Glomerular visceral epithelial cell (primary cell): ENCODE data around the gene KIF16B.

Experiments
- DNase-seq: peaks from one replicate; pipeline ENCODE4 v3.0.0-alpha.2; 2016; ENCODE audit errors: extremely low spot score

Gene KIF16B

DNA sequence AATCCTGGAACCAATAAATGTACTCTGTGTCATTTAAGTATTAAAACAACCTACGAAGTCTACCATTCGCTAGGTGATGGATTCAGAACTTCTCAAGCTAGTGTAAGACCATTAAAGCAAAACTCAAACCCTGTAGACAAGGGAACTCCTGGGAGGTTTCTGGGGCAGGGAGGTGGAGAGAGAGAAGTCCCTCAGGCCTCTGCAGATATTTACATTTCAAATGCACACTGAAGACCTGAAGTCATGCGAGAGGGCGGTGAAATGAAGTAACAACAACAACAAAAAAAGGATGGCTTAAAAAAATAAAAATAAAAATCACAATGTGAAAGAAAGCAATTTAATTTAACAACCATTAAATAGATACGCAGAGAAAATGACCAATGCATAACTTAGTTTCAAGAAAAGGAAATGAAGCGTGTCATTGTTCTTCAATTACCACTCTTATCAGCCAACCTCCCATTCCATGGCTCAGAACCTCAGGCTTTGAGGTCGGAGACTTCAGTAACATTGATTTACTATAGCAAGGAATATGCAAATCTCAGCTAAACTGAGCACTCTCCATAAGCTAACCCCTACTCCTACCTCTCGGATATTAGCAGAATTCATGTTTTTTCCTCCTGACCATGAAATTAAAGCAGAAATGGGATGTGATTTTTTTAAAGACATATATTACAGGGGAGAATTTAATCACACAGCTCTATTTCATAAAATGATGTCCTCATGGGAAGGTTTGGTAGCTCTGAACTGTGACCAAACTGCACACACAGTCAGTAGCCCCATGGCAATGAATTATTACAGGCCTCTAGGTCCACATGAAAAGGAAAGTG, 140.6 kb downstream of the KIF16B start:
- no peak for DNase-seq

DNA sequence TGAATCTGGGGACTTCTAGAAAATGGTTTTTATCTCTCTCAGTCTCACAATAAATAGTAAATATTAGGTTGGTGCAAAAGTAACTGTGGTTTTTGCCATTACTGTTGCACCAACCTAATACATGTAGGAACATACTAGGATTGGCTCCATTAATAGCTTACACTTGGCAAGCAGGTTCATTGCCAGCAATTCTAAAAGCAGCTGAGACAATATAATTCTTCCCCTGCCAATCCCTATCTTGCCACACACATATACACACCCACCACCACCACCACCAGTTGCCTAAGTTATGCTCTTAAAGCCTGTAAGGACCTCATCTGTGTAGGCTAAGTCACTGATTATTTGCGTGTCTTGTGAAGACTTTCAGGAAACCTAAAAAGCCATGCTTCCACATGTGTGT, 145.1 kb downstream of the KIF16B start:
- no peak for DNase-seq

DNA sequence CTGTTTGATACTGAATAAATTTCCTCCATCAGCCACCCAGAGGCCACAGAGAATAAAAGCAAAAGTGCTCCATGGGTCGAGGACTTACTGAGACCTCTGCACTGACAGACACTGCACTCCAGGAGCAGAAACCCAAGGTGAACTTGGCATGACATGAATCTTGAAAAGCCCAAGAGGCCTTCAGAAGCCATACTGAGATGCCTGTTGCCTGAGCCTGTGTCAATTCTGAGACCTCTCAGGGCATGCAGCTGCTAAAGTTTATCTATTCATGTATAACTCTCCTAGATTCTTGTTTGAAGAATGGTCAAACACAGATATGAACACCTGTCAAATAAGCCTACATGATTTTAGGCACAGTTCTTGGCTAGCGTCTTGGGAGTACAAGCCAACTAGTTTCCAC, 145.7 kb downstream of the KIF16B start:
- DNase-seq: no peak

DNA sequence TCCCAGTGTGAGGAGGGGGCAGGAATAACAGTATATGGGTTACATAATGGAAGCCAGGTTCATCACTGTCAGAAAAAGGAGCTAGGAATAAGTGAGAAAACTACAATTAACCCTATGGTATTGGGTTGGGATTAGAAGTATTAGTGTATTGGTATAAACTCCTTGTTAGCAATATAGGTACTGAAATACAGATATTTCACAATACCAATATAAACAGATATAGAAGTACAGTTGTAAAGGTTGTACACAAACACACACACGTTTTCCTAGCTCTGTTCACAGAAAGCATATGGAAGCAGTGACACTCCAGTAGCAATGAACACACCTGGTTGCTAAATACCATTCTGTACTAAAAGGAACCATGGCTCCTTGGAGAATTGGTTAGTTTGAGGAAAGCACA, 148.5 kb downstream of the KIF16B start:
- DNase-seq: no peak

DNA sequence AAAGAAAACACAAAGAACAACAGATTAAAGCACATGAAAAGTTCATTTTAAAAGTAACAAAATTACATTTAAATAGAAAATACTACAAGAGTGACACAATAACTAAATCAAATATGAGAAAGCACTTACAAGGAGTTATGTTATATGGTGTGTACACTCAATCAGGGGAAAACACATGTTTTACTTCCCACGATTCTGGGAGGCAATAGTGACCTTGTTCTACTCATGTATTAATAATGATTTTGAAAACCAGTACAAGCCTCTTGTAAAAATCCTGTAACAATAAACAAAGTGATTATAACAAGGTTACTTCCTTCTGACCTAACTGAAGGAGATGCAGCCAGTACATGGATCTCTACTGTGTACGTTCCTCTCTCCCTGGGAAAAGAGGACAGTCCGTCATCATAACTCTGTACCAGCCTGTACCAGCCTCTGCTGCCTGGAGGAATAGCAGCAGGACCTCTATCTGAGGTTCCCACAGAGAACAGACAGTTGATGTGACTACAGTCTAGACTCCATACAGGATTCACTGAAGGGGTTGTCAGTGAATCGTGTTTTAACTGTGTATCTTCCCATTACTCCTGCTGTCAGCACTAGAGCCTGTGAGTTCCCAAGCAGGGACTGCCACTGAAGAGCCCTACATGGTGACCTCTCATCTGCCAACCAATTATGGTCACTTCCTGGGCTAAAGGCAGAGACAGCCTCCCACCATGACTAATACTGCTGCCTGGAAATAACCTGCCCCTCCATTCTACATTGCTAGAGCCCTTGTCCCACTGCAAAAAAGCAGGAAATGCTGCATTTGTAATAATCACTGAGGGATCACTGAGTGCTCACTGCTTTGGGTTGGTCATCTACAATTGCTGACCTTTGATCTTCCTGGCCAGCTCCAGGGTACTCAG, 149.7 kb downstream of the KIF16B start:
- peak; percentile 24 for DNase-seq

DNA sequence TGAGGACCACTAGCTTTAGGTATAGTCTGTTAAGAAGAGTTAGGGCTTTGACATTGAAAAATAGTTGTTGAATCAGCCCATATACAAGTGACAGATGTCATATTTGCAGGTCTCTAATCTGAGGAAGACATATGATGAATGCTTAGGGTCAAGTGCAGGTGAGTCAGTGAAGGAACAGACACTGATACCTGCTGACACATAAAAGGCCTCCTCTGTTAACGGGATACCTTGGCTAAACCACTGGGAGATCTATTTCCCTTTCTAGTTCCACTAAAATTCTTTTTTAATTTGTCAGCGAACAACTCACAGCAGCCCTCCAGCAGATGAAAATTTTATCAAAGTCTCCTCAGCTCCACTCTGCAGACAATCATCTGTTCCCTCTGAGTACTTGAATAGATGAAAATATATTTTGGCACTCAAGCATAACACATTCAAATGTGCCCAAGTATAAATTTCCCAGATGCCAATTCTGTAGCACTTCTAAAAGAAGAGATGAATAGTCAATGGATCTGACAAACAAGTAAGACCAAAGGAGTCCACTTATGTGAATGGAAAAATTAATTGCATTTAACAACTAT, 154.0 kb downstream of the KIF16B start:
- no peak for DNase-seq

DNA sequence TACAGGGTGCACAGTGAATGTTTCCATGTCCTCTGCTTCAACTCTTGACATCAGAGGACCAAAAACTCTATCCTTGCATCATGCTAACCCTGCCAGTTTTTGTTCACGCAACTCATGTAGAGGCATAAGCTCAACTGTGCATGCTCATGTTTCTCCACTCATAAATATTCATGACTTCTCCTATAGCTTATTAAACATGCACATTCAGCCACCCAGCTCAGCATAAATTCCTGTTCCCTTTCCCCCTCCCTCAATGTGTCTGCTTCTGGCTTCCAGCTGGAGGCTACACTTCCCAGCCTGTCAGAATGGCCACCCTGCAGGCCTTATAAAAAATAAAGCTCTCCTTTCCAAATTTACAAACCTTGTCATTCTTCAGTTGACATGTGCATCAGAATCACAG, 154.6 kb downstream of the KIF16B start:
- no peak for DNase-seq

DNA sequence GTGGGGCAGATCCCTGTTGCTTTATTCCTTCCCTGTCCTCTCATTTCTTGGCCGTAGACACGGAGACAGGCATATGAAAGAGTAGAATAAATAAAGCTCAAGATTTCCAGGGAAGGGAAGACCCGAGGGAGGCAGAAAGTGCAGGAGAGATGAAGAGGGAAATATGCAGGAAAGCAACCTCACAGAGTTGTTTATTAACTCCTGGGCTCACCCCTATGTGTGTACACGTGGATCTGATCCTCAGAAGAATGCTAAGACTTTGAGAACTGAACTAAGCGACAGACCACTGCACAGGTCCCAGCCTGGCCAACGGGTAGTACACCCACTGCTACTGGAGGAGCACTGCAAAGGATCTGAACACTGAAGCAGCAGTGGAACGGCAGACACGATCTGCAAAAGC, 156.2 kb downstream of the KIF16B start:
- peak; percentile 23 for DNase-seq

DNA sequence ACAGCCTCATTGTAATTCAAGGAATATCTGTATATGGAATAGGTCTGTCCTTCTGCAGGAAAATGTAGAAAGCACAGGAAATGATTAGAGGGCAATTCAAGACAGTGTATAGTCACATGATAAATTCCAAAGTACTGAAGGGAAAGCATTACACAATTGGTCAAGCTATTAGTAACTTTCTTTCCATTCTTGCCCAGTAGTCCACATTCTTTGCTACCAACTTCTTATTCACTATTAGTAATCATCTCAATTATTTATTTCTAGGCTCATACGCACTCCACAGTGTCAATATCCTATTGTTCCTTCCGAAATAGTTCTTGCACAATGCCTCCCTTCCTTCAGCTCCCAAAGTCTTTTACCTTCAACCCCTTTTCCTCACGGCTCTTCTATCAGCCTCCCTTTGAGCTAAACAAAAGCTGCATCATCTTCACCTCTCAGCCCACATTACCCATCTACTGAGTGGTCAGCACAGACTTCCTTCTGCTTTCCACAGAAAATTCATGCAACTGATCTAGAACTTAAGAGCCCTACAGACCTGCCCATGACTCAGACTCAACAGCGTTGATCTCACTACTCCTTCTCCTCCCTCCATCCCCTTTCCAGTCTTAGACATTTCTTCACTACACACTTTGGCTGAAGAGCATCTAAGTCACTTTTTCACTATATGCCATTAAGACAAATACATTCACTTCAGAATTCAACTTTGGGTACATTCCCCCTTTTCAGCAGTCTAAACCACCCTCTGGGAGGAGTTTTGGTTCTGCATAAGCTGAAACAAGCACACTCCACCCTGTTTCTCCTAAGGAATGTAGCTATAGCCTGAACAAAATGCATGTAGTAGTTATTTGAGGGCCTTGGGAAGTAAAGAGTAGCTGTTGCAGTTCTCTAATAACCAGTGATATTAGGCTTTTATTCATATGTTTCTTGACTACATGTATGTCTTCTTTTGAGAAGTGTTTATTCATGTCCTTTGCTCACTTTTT, 157.9 kb downstream of the KIF16B start:
- DNase-seq: no peak

DNA sequence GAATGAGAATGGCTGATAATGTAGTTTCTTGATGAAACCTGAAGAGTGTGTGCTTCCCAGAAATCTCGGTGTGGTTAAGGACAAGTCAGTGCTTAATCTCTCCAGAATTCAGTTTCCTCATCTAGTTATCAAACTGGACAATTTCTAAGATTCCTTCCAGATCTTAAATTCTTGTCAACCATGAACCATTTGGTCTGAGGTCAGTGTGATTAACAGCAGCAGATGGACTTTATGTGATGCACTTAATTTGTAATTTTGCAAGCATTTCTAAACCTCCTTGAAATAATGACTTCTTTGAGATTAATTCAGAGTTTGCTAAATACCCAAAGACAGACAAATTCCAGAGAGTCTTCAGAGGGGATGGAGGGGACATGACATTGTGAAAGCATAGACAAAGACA, 160.3 kb downstream of the KIF16B start:
- DNase-seq: no peak

DNA sequence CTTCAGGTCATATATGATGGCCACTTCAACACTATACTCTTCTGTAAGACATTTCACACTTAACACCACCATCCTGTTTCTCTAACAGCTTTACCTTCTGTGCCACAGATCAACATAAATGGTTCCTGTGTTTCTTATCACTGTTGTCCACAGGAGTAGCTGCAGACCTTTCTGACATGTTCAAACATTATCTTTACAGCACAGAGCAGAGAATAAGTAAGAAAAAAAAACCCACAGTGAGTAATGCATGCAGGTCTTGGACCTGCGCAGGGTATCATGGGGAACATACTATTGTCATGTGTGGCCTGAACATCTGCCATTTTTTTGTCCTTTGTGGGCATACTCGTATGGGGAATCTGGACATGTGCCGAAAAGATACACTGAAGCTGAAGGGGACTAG, 161.9 kb downstream of the KIF16B start:
- no peak for DNase-seq

DNA sequence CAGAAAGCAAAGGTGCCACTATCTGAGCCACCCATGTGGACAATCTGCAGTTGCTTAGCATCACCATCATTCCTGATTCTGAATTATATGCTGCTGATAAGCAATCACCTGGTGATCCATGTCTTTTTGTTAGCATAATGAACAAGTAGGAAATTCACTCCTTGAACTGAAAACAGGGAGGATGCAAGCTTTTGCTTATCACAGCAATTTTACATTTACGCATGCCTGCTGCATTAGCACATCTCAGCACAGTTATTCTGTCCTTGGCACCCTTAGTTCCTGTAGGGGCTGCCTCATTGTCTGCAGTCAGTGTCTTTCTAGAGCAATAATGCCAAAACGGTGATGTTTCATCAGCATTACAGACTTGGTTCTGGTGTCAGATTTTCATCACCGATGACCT, 162.6 kb downstream of the KIF16B start:
- DNase-seq: no peak

DNA sequence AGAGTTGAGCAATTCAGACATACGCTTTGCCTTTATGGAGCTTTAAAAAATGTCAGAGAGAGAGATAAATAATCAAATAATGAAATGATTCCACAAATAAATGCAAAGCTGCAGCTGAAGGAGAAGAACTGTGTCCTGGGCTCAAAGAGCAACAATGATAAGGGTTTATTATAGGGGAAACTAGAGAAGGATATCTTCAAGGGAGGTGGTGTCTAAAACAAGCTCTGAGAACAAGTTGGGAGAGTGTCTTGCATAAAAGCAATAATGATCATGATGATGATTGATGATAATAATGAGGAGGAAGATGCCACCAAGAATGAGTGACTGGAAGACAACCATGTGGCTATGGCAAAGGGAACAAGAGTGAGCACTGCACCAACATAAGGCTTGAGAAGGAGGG, 164.3 kb downstream of the KIF16B start:
- DNase-seq: no peak

DNA sequence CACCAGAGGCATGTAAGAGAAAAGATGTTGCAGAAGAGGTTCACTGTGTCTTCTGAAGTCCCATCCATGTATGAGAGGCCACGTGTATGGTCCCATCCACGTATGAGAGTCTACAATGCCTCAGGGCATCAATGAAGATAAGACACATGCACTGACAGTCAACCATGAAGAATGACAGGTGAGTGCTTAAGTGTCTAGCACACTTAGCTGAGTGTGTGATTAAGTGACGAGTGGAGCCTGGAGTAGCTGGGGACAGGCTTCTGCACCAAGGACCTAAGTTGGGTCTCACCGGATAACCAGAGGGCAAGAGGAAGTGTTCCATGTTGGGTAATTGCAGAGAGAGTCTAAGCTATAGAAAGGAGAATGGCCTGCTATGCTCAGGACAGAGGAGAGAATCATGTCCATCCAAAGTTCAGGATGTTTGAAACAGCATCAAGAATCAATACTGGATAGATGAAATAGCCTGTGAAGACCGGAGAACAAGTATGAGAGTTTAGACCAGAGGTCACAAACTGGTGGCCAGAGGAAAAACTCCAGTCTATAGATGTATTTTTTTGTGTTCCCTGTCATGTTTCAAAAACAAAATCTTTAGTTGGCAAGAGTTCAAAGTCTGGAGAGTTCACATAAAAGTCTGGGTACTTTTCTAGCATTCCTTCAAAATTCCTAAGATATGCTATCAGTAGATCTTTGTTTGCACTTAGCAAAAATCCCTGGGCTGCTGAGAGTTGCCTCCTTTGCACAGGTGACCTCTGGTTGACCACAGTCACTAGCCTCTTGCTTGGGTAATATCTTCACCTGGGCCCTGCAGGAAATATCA, 165.8 kb downstream of the KIF16B start:
- DNase-seq: no peak

DNA sequence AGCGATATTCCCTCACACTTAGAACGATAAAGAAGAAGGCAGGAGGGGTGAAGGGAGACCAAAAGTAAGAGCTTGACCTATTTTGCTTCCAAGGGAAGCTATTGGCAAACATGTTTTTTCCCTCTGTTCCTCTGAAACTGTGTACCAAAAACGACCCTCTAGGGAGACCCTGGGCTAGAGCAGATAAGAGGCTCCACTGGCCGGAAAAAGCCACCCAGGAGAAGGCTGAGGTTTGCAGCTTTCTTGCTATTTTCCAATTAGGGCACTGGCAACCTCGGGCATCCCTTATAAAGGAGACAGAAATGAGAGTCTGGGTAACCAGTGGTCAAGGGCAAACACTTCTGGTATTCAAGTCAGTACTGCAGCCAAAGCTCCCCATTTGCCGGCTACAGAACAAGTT, 168.0 kb downstream of the KIF16B start:
- DNase-seq: no peak

DNA sequence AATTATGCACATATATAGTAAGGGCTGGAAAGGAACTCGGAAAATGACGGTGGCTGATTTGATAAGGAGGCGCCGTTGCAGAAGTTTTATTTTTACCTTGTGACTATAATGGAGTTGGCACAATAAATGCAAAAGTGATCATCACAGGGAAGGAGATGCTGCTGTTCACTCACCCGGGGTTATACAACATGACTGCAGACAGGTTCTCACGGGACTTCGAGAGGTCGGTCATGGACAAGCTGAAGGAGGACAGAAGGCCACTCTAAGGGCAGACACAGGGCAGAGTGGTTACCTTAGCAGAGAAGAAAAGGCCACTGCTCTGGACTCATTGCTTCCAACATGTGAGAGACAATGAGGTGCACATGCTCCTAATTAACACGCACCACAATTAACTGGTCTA, 168.6 kb downstream of the KIF16B start:
- no peak for DNase-seq

DNA sequence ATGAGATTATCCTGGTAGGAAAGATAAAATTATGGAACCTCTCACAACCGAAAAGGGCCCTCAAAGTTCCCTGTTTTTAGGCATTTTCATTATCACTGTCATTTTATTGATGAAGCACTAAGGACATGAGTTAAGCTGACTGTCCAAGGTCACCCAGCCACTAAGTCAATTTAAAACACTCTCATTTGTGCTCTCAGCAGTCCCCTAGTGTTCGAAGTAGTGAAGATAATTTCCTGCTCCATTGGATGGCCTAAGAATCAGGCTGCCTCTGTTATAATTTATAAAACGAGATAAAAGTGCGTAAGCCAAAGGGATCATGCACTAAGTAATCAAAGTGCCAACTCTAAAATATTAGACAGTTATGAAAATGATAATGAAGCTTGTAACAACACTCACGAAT, 169.1 kb downstream of the KIF16B start:
- DNase-seq: no peak

DNA sequence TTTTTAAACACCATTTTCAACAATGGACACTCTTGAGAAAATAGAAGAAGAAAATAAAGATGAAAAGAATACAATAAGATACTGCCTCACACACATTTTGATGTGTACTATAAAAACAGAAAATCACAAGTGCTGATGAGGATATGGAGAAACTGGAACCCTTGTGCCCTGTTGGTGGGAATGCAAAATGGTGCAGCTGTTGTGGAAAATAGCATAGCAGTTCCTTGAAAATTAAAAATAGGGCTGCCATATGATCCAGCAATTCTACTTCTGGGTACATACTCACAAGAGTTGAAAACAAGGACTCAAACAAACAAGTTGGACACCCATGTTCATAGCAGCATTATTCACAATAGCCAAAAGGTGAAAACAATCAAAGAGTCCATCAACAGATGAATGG, 173.0 kb downstream of the KIF16B start:
- no peak for DNase-seq

DNA sequence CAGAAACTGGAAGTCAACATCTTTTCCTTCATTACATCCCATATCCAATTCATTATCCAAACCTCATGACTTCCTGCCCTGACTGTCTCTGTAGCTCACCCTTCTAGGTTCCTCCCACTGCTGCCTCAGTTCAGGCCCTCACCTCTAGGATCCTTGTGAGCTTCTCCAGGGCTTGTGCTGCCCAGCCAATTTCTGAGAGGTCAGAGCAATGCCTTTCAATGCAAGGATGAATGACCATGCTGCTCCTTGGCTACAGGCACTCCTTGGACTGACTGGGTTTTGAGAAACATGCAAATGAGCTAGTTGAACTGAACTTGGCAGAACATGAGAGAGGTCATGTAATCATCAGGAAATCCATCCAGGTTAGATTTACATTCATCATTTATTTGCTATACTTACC, 173.4 kb downstream of the KIF16B start:
- DNase-seq: no peak

DNA sequence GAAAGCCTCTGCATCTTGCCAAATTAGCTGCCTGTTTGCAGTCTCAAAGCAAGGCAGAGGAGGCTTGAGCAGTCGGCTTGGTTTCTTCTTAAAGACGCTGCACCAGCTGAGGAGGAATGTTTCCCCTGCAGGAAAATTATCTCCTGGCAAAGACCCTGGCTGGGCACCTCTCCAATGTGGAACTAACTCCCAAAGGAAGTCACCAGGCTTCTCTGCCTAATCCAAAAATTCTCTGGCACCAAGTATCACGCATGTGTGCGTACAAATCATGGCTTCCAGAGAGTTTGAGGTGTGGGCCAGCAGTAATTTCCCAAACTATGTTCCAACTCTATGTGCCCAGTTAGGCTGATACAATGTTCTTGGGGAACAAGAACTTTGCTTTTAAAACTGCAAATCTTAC, 176.2 kb downstream of the KIF16B start:
- no peak for DNase-seq

DNA sequence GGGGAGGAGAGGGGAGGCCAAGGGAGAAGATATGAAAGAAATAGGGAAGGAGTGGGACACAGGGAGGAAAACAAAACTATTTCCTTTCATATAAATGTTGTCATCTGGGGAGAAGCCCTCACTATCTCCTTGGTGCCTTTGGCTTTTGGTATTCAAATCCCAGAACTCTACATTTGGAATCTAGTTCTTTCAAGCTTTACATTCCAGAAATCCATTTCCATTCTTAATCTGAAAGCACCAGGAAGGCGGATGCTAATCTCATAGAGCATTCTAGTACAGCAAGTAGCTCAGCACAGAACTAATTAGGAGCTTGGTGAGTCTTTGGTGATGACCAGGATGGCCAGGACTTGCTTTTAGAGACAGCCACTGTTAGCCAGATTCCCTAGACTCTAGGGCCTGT, 177.9 kb downstream of the KIF16B start:
- no peak for DNase-seq
